ENCODE measurements around the gene B3GALT2.

Gene B3GALT2

GRCh38 chr1:193187114-193187513, 701 bp upstream of the B3GALT2 start:
- no peak for DNase-seq
- H3K27ac ChIP-seq, result no peak overlapping the region
- TF ChIP-seq CTCF (IDR thresholded peaks at IDR 0.05; ENCODE audit: low read depth, low read length, missing control alignments), result no peak
- no peaks in the 10 kb centered on the region for H3K27me3 ChIP-seq (replicated peaks)
- H3K4me3 ChIP-seq (ENCODE audit: low read depth, low read length), result no peak overlapping the region
- in situ Hi-C loops (cut with HindIII; ENCODE audit: low pct_ligation_motif_present, low sequenced_read_pairs), result no loop called here
- no peaks in the 10 kb centered on the region for H3K36me3 ChIP-seq (replicated peaks)

- DNase-seq, result no peak
- Histone ChIP-seq H3K27ac (peak overlapping the region; percentile 23), H3K27me3 (replicated peaks) (no peaks in the 10 kb centered on the region), H3K4me3 (ENCODE audit: low read depth, low read length) (no peak overlapping the region), H3K36me3 (replicated peaks) (no peaks in the 10 kb centered on the region)
- in situ Hi-C loops (cut with HindIII; ENCODE audit: low pct_ligation_motif_present, low sequenced_read_pairs), result no loop called here
- no peak for TF ChIP-seq CTCF (IDR thresholded peaks at IDR 0.05; ENCODE audit: low read depth, low read length, missing control alignments)
Measured at GRCh38 chr1:193185211-193185610, 1.2 kb downstream of the B3GALT2 start.

- Histone ChIP-seq H3K27ac (peak overlapping the region; percentile 23), H3K27me3 (replicated peaks) (no peaks in the 10 kb centered on the region), H3K36me3 (replicated peaks) (no peaks in the 10 kb centered on the region), H3K4me3 (ENCODE audit: low read depth, low read length) (no peak overlapping the region)
- in situ Hi-C loops (cut with HindIII; ENCODE audit: low pct_ligation_motif_present, low sequenced_read_pairs), result no loop called here
- DNase-seq, result no peak
- TF ChIP-seq CTCF (IDR thresholded peaks at IDR 0.05; ENCODE audit: low read depth, low read length, missing control alignments), result no peak
Measured at GRCh38 chr1:193184776-193185175, 1.6 kb downstream of the B3GALT2 start.

- Histone ChIP-seq H3K27ac (no peak overlapping the region), H3K27me3 (replicated peaks) (no peaks in the 10 kb centered on the region), H3K36me3 (replicated peaks) (no peaks in the 10 kb centered on the region), H3K4me3 (ENCODE audit: low read depth, low read length) (no peak overlapping the region)
- TF ChIP-seq CTCF (IDR thresholded peaks at IDR 0.05; ENCODE audit: low read depth, low read length, missing control alignments), result peak; percentile 59
- DNase-seq, result peak; percentile 40
- in situ Hi-C loops (cut with HindIII; ENCODE audit: low pct_ligation_motif_present, low sequenced_read_pairs), result no loop called here
Measured at GRCh38 chr1:193183019-193183627, 3.3 kb downstream of the B3GALT2 start.

DNA sequence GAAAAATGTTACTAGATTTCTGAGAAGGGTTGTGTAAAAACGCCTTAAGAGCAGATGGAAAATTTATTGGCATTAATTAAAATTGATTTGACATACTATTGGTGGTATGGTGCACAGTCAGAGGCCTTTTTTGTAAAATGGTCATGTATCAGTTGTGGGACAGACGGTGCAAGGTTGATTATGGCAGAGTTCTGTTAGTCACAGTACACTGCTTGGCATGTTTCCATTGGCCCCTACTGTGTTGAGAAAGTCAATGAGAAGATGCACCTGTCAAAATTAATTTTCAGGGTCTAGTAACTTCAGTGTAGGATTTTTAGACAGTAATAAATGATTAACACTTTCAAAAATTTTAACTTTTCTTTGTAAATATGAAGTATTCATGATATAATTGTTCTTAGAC, 4.4 kb downstream of the B3GALT2 start:
- H3K36me3 ChIP-seq (replicated peaks), result no peaks in the 10 kb centered on the region
- in situ Hi-C loops (cut with HindIII; ENCODE audit: low pct_ligation_motif_present, low sequenced_read_pairs), result no loop called here
- H3K27ac ChIP-seq, result peak overlapping the region; percentile 16
- no peak overlapping the region for H3K4me3 ChIP-seq (ENCODE audit: low read depth, low read length)
- peak; percentile 18 for DNase-seq
- no peak for TF ChIP-seq CTCF (IDR thresholded peaks at IDR 0.05; ENCODE audit: low read depth, low read length, missing control alignments)
- H3K27me3 ChIP-seq (replicated peaks), result no peaks in the 10 kb centered on the region

DNA sequence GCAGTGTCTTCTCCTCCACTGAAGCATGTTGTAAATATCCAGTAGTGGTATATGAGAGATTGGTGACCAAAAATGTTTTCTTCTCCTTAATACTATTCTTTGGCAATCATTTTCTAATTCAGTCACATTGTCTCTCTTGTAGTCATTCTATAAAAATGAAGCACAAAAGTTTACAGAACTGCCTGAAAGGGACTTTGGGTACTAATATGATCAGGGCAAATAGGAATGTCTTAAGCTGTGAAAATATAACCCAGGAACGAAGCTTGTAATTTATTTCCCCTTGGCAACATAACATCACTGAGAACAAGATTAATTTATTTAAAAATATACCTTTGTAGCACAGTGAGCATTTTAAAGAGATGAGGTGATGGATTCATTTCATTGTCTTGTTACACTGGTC, 4.9 kb downstream of the B3GALT2 start:
- in situ Hi-C loops (cut with HindIII; ENCODE audit: low pct_ligation_motif_present, low sequenced_read_pairs), result no loop called here
- Histone ChIP-seq H3K27ac (peak overlapping the region; percentile 16), H3K36me3 (replicated peaks) (no peaks in the 10 kb centered on the region), H3K4me3 (ENCODE audit: low read depth, low read length) (no peak overlapping the region), H3K27me3 (replicated peaks) (no peaks in the 10 kb centered on the region)
- DNase-seq, result no peak
- TF ChIP-seq CTCF (IDR thresholded peaks at IDR 0.05; ENCODE audit: low read depth, low read length, missing control alignments), result no peak
